HG02870 (cell line): ENCODE measurements around the gene TLL1.

Source experiments
- ATAC-seq: cut with Tn5 transposase; IDR thresholded peaks from one replicate; pipeline ENCODE4 v1.9.1; 2021; ENCODE audit warnings: mild to moderate bottlenecking, moderate library complexity; ENCODE audit not compliant: unreplicated experiment

Gene TLL1

GRCh38 chr4:166134285-166134684 lies 261.2 kb downstream of the TLL1 start:
- ATAC-seq, result no peak

GRCh38 chr4:166140951-166141350 lies 267.9 kb downstream of the TLL1 start:
- no peak for ATAC-seq

GRCh38 chr4:166143227-166143626 lies 270.2 kb downstream of the TLL1 start:
- no peak for ATAC-seq

GRCh38 chr4:166144607-166145006 lies 271.6 kb downstream of the TLL1 start:
- ATAC-seq, result no peak

- no peak for ATAC-seq
Observed at GRCh38 chr4:166146806-166147540, 273.9 kb downstream of the TLL1 start.
